WTC11 (cell line): ENCODE measurements around the gene C17orf107. TPM values are rescaled to one million over a fixed set of nuclear protein-coding genes. Genes with fewer than 3 reads are reported as not detected.

ENCODE experiments used
- ATAC-seq: fragments of 200-7000 bp; cut with Tn5 transposase; 2 replicates; pipeline ENCODE4 v1.10.0; 2021; ENCODE audit warnings: mild to moderate bottlenecking, moderate library complexity
- CTCF ChIA-PET: fragments of 300-600 bp; sonication (Branson Sonifier 250); formaldehyde crosslinking; loops from one replicate; lab custom pipeline; 2021; ENCODE audit warnings: antibody characterized with exemption; lab: Charles Lee
- POLR2A ChIA-PET: fragments of 350-600 bp; sonication (Branson Sonifier 250); formaldehyde crosslinking; loops from one replicate; lab custom pipeline; 2021; ENCODE audit warnings: antibody characterized with exemption; lab: Charles Lee
- DNase-seq: peaks from one replicate; pipeline ENCODE4 v3.0.0; 2021; ENCODE audit warnings: low spot score
- H3K27ac Mint-ChIP-seq: 2 replicates; pipeline ENCODE4 v1.8.0; 2021; ENCODE audit warnings: mixed read lengths
- H3K27me3 Mint-ChIP-seq: 2 replicates; pipeline ENCODE4 v1.8.0; 2021; ENCODE audit warnings: low read depth, mild to moderate bottlenecking, moderate library complexity, mixed read lengths
- H3K36me3 Mint-ChIP-seq: 2 replicates; pipeline ENCODE4 v1.8.0; 2021; ENCODE audit warnings: mixed read lengths
- H3K4me1 Mint-ChIP-seq: 2 replicates; pipeline ENCODE4 v1.8.0; 2022; ENCODE audit warnings: mixed read lengths
- H3K4me3 Mint-ChIP-seq: 2 replicates; pipeline ENCODE4 v1.8.0; 2021; ENCODE audit warnings: mild to moderate bottlenecking, moderate library complexity, mixed read lengths
- H3K9me3 Mint-ChIP-seq: 2 replicates; pipeline ENCODE4 v1.8.0; 2021; ENCODE audit warnings: mixed read lengths
- FOXJ3 ChIP-seq: sonication (generic); formaldehyde crosslinking; IDR thresholded peaks from 2 replicates; pipeline ENCODE4 v1.9.0; 2021; ENCODE audit warnings: missing genetic modification reagents, mild to moderate bottlenecking, borderline replicate concordance
- FOXP1 ChIP-seq: sonication (generic); formaldehyde crosslinking; IDR thresholded peaks from 2 replicates; pipeline ENCODE4 v1.8.0; 2022; ENCODE audit warnings: missing genetic modification reagents, mild to moderate bottlenecking, moderate library complexity, borderline replicate concordance
- JUN ChIP-seq: sonication (generic); formaldehyde crosslinking; IDR thresholded peaks from 2 replicates; pipeline ENCODE4 v1.8.0; 2023; ENCODE audit warnings: mild to moderate bottlenecking, missing genetic modification reagents
- NR1H2 ChIP-seq: sonication (generic); formaldehyde crosslinking; IDR thresholded peaks from 2 replicates; pipeline ENCODE4 v1.9.0; 2021; ENCODE audit warnings: mild to moderate bottlenecking, moderate library complexity, missing genetic modification reagents
- PRRX2 ChIP-seq: fragments of 250-450 bp; sonication (Bioruptor Pico); IDR thresholded peaks from 2 replicates; pipeline ENCODE4 v1.8.0; 2021; ENCODE audit warnings: mild to moderate bottlenecking
- SP1 ChIP-seq: sonication (generic); formaldehyde crosslinking; conservative IDR thresholded peaks from 2 replicates; pipeline ENCODE4 v1.8.1; 2022; ENCODE audit warnings: missing genetic modification reagents
- ZNF121 ChIP-seq: sonication (generic); formaldehyde crosslinking; IDR thresholded peaks from 2 replicates; pipeline ENCODE4 v1.8.0; 2023; ENCODE audit warnings: missing genetic modification reagents
- ZNF232 ChIP-seq: sonication (generic); formaldehyde crosslinking; IDR thresholded peaks from 2 replicates; pipeline ENCODE4 v1.8.0; 2022; ENCODE audit warnings: mild to moderate bottlenecking, missing genetic modification reagents
- ZNF423 ChIP-seq: fragments of 250-450 bp; sonication (Bioruptor Pico); IDR thresholded peaks from 2 replicates; pipeline ENCODE4 v2.1.2; 2022; ENCODE audit warnings: mild to moderate bottlenecking, moderate library complexity
- total RNA-seq: library from RNA; stranded (reverse); gene quantifications from 3 replicates; pipeline ENCODE4 v1.2.3, GENCODE V29; 2021
- TF ChIP-seq, protein P1 (sequence below): sonication (generic); formaldehyde crosslinking; IDR thresholded peaks from 2 replicates; pipeline ENCODE4 v1.8.1; 2022; ENCODE audit warnings: missing genetic modification reagents, borderline replicate concordance
- TF ChIP-seq, protein P2 (sequence below): fragments of 250-450 bp; sonication (Bioruptor Pico); conservative IDR thresholded peaks from 2 replicates; pipeline ENCODE4 v1.9.0; 2021; ENCODE audit warnings: mild to moderate bottlenecking
- TF ChIP-seq, protein P3 (sequence below): sonication (generic); formaldehyde crosslinking; IDR thresholded peaks from 2 replicates; pipeline ENCODE4 v1.8.1; 2023; ENCODE audit warnings: mild to moderate bottlenecking, missing genetic modification reagents, moderate library complexity
- TF ChIP-seq, protein P4 (sequence below): sonication (generic); formaldehyde crosslinking; IDR thresholded peaks from 2 replicates; pipeline ENCODE4 v1.8.1; 2023; ENCODE audit warnings: mild to moderate bottlenecking, missing genetic modification reagents, moderate library complexity
- TF ChIP-seq, protein P5 (sequence below): sonication (generic); formaldehyde crosslinking; IDR thresholded peaks from 2 replicates; pipeline ENCODE4 v1.8.0; 2022; ENCODE audit warnings: mild to moderate bottlenecking, missing genetic modification reagents
- TF ChIP-seq, protein P6 (sequence below): sonication (generic); formaldehyde crosslinking; conservative IDR thresholded peaks from 2 replicates; pipeline ENCODE4 v1.8.1; 2022; ENCODE audit warnings: mild to moderate bottlenecking, missing genetic modification reagents
- TF ChIP-seq, protein P7 (sequence below): fragments of 250-450 bp; sonication (Bioruptor Pico); IDR thresholded peaks from 2 replicates; pipeline ENCODE4 v1.9.0; 2021; ENCODE audit warnings: mild to moderate bottlenecking
- TF ChIP-seq, protein P8 (sequence below): sonication (generic); formaldehyde crosslinking; IDR thresholded peaks from 2 replicates; pipeline ENCODE4 v1.8.0; 2023; ENCODE audit warnings: mild to moderate bottlenecking, missing genetic modification reagents

C17orf107 gene
- total RNA-seq, 1 experiment from 2014 or later, result 8.7 TPM

DNA sequence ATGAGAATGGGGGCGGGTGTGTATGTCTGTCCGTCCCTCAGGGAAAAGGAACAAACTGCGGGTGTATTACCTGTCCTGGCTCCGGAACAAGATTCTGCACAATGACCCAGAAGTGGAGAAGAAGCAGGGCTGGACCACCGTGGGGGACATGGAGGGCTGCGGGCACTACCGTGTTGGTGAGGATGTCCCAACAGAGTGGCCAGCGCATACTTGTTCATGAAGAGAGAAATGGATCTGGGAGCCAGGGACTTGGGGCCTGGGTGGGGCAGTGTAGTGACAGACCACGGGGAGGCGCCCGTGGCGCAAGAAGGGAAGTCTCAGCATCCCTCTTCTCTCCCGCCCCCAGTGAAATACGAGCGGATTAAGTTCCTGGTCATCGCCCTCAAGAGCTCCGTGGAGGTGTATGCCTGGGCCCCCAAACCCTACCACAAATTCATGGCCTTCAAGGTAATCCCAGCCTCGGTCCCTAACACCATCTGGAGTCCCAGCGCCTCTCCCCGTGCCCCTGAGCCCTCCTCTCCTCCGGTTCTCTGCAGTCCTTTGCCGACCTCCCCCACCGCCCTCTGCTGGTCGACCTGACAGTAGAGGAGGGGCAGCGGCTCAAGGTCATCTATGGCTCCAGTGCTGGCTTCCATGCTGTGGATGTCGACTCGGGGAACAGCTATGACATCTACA lies 3.5 kb upstream of the C17orf107 start:
- peaks cover 9% of the 10 kb centered on the region; the same call in 1 of the 2 replicates for H3K4me1 Mint-ChIP-seq
- H3K27me3 Mint-ChIP-seq, result peaks cover 5% of the 10 kb centered on the region
- peak; percentile 38 for ATAC-seq
- ChIA-PET CTCF (interaction anchor here (0.7 to 1.5 kb wide), 6 partner anchors 13 to 186 kb away, joined by 3 to 9 read pairs (median 4); partner anchors contain the start of genes ARRB2 and SPAG7), POLR2A (no interaction called here)
- no peak overlapping the region for H3K4me3 Mint-ChIP-seq
- H3K9me3 Mint-ChIP-seq, result no peaks in the 10 kb centered on the region
- peak; percentile 78 for DNase-seq
- TF ChIP-seq, protein P1, sequence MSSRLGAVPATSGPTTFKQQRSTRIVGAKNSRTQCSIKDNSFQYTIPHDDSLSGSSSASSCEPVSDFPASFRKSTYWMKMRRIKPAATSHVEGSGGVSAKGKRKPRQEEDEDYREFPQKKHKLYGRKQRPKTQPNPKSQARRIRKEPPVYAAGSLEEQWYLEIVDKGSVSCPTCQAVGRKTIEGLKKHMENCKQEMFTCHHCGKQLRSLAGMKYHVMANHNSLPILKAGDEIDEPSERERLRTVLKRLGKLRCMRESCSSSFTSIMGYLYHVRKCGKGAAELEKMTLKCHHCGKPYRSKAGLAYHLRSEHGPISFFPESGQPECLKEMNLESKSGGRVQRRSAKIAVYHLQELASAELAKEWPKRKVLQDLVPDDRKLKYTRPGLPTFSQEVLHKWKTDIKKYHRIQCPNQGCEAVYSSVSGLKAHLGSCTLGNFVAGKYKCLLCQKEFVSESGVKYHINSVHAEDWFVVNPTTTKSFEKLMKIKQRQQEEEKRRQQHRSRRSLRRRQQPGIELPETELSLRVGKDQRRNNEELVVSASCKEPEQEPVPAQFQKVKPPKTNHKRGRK (CRISPR knock-in tag), result no peak
- no peak for TF ChIP-seq SP1 (CRISPR knock-in tag)
- no peak for TF ChIP-seq ZNF121 (CRISPR knock-in tag)
- TF ChIP-seq, protein P2, sequence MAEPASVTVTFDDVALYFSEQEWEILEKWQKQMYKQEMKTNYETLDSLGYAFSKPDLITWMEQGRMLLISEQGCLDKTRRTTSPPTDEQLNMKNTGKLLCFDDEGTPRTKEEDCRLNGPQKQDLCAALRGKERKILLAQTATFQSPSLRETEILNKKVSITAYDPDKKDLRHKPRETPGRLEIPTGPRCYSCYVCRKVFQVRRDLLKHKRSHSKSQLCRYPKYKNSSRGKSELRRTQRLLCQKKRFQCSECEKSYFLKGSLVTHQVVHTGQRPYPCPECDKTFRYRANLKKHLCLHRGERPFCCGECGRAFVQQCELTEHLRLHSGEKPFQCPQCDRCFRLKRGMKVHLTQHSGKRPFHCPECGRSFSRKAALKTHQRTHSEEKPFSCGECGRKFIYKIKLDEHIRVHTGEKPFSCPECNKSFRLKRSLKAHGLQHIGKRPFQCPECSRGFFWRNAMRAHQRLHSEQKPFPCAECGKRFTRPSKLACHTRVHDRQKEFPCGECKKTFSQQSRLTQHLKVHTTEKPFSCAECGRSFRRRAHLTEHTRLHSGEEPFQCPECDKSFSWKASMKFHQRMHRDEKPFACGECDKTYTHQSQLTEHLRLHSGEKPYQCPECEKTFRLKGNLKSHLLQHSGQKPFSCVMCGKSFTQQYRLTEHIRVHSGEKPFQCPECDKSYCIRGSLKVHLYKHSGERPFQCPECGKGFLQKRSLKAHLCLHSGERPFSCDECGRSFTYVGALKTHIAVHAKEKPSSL (CRISPR knock-in tag), result no peak
- TF ChIP-seq, protein P3, sequence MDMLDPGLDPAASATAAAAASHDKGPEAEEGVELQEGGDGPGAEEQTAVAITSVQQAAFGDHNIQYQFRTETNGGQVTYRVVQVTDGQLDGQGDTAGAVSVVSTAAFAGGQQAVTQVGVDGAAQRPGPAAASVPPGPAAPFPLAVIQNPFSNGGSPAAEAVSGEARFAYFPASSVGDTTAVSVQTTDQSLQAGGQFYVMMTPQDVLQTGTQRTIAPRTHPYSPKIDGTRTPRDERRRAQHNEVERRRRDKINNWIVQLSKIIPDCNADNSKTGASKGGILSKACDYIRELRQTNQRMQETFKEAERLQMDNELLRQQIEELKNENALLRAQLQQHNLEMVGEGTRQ, result no peak
- no peak for TF ChIP-seq JUN
- TF ChIP-seq, protein P4, sequence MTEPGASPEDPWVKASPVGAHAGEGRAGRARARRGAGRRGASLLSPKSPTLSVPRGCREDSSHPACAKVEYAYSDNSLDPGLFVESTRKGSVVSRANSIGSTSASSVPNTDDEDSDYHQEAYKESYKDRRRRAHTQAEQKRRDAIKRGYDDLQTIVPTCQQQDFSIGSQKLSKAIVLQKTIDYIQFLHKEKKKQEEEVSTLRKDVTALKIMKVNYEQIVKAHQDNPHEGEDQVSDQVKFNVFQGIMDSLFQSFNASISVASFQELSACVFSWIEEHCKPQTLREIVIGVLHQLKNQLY (CRISPR knock-in tag), result no peak
- no peak for TF ChIP-seq FOXP1
- TF ChIP-seq, protein P5, sequence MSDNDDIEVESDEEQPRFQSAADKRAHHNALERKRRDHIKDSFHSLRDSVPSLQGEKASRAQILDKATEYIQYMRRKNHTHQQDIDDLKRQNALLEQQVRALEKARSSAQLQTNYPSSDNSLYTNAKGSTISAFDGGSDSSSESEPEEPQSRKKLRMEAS (CRISPR knock-in tag), result no peak
- TF ChIP-seq NR1H2 (CRISPR knock-in tag), result no peak
- no peak for TF ChIP-seq FOXJ3
- no peak for TF ChIP-seq ZNF423 (CRISPR knock-in tag)
- TF ChIP-seq, protein P6, sequence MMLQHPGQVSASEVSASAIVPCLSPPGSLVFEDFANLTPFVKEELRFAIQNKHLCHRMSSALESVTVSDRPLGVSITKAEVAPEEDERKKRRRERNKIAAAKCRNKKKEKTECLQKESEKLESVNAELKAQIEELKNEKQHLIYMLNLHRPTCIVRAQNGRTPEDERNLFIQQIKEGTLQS, result no peak
- TF ChIP-seq, protein P7, sequence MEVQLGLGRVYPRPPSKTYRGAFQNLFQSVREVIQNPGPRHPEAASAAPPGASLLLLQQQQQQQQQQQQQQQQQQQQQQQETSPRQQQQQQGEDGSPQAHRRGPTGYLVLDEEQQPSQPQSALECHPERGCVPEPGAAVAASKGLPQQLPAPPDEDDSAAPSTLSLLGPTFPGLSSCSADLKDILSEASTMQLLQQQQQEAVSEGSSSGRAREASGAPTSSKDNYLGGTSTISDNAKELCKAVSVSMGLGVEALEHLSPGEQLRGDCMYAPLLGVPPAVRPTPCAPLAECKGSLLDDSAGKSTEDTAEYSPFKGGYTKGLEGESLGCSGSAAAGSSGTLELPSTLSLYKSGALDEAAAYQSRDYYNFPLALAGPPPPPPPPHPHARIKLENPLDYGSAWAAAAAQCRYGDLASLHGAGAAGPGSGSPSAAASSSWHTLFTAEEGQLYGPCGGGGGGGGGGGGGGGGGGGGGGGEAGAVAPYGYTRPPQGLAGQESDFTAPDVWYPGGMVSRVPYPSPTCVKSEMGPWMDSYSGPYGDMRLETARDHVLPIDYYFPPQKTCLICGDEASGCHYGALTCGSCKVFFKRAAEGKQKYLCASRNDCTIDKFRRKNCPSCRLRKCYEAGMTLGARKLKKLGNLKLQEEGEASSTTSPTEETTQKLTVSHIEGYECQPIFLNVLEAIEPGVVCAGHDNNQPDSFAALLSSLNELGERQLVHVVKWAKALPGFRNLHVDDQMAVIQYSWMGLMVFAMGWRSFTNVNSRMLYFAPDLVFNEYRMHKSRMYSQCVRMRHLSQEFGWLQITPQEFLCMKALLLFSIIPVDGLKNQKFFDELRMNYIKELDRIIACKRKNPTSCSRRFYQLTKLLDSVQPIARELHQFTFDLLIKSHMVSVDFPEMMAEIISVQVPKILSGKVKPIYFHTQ (CRISPR knock-in tag), result no peak
- TF ChIP-seq, protein P8, sequence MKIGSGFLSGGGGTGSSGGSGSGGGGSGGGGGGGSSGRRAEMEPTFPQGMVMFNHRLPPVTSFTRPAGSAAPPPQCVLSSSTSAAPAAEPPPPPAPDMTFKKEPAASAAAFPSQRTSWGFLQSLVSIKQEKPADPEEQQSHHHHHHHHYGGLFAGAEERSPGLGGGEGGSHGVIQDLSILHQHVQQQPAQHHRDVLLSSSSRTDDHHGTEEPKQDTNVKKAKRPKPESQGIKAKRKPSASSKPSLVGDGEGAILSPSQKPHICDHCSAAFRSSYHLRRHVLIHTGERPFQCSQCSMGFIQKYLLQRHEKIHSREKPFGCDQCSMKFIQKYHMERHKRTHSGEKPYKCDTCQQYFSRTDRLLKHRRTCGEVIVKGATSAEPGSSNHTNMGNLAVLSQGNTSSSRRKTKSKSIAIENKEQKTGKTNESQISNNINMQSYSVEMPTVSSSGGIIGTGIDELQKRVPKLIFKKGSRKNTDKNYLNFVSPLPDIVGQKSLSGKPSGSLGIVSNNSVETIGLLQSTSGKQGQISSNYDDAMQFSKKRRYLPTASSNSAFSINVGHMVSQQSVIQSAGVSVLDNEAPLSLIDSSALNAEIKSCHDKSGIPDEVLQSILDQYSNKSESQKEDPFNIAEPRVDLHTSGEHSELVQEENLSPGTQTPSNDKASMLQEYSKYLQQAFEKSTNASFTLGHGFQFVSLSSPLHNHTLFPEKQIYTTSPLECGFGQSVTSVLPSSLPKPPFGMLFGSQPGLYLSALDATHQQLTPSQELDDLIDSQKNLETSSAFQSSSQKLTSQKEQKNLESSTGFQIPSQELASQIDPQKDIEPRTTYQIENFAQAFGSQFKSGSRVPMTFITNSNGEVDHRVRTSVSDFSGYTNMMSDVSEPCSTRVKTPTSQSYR (CRISPR knock-in tag), result no peak
- no peak for TF ChIP-seq PRRX2 (CRISPR knock-in tag)
- no peak for TF ChIP-seq ZNF232
- no peak overlapping the region for H3K27ac Mint-ChIP-seq
- peaks cover 11% of the 10 kb centered on the region; the same call in 1 of the 2 replicates for H3K36me3 Mint-ChIP-seq
